ENCODE results near the gene LRP1. TPM values are rescaled to one million over a fixed set of nuclear protein-coding genes. Genes with fewer than 3 reads are reported as not detected.

LRP1 gene
- total and polyA plus RNA-seq, 2 of the 13 experiments (the other 11 are each of a cell fraction or from before 2014, with no cell fraction given), result 14.7 to 30.8 TPM

- TF ChIP-seq HOXA7 (CRISPR knock-in tag; IDR thresholded peaks at IDR 0.05) (no peak), BATF2 (CRISPR knock-in tag; IDR thresholded peaks at IDR 0.05) (peak; percentile 44; the same call in 1 of the 2 replicates), KLF16 (CRISPR knock-in tag; IDR thresholded peaks at IDR 0.05) (peak in 1 of 2 experiments; percentile 44; a peak in 1 of 4 replicates), REST (IDR thresholded peaks at IDR 0.05; ENCODE audit: borderline replicate concordance in 1 of 2, low read depth in 1 of 2, low read length in 2 of 2) (no peak), ZNF598 (CRISPR knock-in tag; IDR thresholded peaks at IDR 0.05; ENCODE audit: borderline replicate concordance) (no peak; the same call in 1 of the 2 replicates), ATM (IDR thresholded peaks at IDR 0.05; ENCODE audit: borderline replicate concordance) (no peak), ZNF850 (CRISPR knock-in tag; conservative IDR thresholded peaks at IDR 0.05) (no peak), ZNF121 (CRISPR knock-in tag; IDR thresholded peaks at IDR 0.05) (no peak), KDM3A (CRISPR knock-in tag; IDR thresholded peaks at IDR 0.05; ENCODE audit: low read depth) (no peak), ZNF10 (CRISPR knock-in tag; IDR thresholded peaks at IDR 0.05; ENCODE audit: borderline replicate concordance, low read depth) (no peak), RORA (CRISPR knock-in tag; IDR thresholded peaks at IDR 0.05) (no peak), MIXL1 (CRISPR knock-in tag; IDR thresholded peaks at IDR 0.05) (peak; percentile 29; the same call in 1 of the 2 replicates), CBX5 (CRISPR knock-in tag; IDR thresholded peaks at IDR 0.05; ENCODE audit: borderline replicate concordance) (no peak; the same call in 1 of the 2 replicates), SRSF4 (IDR thresholded peaks at IDR 0.05; ENCODE audit: low read depth, low read length, poor library complexity, severe bottlenecking) (no peak), NCOR1 (IDR thresholded peaks at IDR 0.05; ENCODE audit: borderline replicate concordance, low read length) (peak; percentile 35; the same call in 1 of the 2 replicates), NFE2L2 (IDR thresholded peaks at IDR 0.05; ENCODE audit: low read length) (no peak), ZMYM2 (CRISPR knock-in tag; IDR thresholded peaks at IDR 0.05) (no peak; the same call in 1 of the 2 replicates)
- TF ChIP-seq, protein P1, sequence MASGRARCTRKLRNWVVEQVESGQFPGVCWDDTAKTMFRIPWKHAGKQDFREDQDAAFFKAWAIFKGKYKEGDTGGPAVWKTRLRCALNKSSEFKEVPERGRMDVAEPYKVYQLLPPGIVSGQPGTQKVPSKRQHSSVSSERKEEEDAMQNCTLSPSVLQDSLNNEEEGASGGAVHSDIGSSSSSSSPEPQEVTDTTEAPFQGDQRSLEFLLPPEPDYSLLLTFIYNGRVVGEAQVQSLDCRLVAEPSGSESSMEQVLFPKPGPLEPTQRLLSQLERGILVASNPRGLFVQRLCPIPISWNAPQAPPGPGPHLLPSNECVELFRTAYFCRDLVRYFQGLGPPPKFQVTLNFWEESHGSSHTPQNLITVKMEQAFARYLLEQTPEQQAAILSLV (CRISPR knock-in tag; IDR thresholded peaks at IDR 0.05; ENCODE audit: borderline replicate concordance), result no peak
- TF ChIP-seq, protein P2, sequence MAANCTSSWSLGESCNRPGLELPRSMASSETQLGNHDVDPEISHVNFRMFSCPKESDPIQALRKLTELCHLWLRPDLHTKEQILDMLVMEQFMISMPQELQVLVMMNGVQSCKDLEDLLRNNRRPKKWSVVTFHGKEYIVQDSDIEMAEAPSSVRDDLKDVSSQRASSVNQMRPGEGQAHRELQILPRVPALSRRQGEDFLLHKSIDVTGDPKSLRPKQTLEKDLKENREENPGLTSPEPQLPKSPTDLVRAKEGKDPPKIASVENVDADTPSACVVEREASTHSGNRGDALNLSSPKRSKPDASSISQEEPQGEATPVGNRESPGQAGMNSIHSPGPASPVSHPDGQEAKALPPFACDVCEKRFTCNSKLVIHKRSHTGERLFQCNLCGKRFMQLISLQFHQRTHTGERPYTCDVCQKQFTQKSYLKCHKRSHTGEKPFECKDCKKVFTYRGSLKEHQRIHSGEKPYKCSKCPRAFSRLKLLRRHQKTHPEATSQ (CRISPR knock-in tag; IDR thresholded peaks at IDR 0.05; ENCODE audit: borderline replicate concordance), result 0 out of 2 replicates have a peak, but pooled peaks have one; percentile 35
- TF ChIP-seq, protein P3, sequence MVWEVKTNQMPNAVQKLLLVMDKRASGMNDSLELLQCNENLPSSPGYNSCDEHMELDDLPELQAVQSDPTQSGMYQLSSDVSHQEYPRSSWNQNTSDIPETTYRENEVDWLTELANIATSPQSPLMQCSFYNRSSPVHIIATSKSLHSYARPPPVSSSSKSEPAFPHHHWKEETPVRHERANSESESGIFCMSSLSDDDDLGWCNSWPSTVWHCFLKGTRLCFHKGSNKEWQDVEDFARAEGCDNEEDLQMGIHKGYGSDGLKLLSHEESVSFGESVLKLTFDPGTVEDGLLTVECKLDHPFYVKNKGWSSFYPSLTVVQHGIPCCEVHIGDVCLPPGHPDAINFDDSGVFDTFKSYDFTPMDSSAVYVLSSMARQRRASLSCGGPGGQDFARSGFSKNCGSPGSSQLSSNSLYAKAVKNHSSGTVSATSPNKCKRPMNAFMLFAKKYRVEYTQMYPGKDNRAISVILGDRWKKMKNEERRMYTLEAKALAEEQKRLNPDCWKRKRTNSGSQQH (CRISPR knock-in tag; IDR thresholded peaks at IDR 0.05; ENCODE audit: low read depth), result peak; percentile 92
Observed at GRCh38 chr12:57078519-57079404, 49.5 kb upstream of the LRP1 start, which contains the start of gene NEMP1 (continued).

Data from HepG2 (cell line).